ENCODE data around the gene SLC37A1. TPM values are rescaled to one million over a fixed set of nuclear protein-coding genes. Genes with fewer than 3 reads are reported as not detected.

Gene SLC37A1
- total and polyA plus RNA-seq, 9 of the 15 experiments (the other 6 are each of a cell fraction or from before 2014, with no cell fraction given), result 0.06 to 3.4 (median 0.40) TPM

GRCh38 chr21:42601656-42602055 lies 88.0 kb downstream of the SLC37A1 start (continued):
- no peak for TF ChIP-seq KLF13 (tag; IDR thresholded peaks at IDR 0.05; ENCODE audit: borderline replicate concordance, low read depth)
- no peak for TF ChIP-seq JUN (IDR thresholded peaks at IDR 0.05; ENCODE audit: borderline replicate concordance, low read depth, low read length)
- no peak for TF ChIP-seq JUN (CRISPR knock-in tag; IDR thresholded peaks at IDR 0.05; ENCODE audit: borderline replicate concordance)
- no peak for TF ChIP-seq ZC3H4 (CRISPR knock-in tag; IDR thresholded peaks at IDR 0.05; ENCODE audit: borderline replicate concordance)
- TF ChIP-seq COPS2 (conservative IDR thresholded peaks at IDR 0.05), result no peak
- no peak for TF ChIP-seq ZNF785 (CRISPR knock-in tag; IDR thresholded peaks at IDR 0.05)
- TF ChIP-seq NRF1 (conservative IDR thresholded peaks at IDR 0.05 in 1 of 2, IDR thresholded peaks at IDR 0.05 in 1 of 2), result no peak
- no peak for TF ChIP-seq MCM3 (IDR thresholded peaks at IDR 0.05)
- TF ChIP-seq ZKSCAN1 (IDR thresholded peaks at IDR 0.05; ENCODE audit: low read depth, low read length), result no peak
- TF ChIP-seq BRF2 (IDR thresholded peaks at IDR 0.05; ENCODE audit: borderline replicate concordance, insufficient read depth, insufficient read length), result no peak

- POLR2A ChIA-PET, result interaction anchor here (0.6 kb wide), 2 partner anchors 9 to 42 kb away, joined by 3 read pairs; no protein-coding TSS in a partner anchor
- H3K9me3 ChIP-seq (replicated peaks; ENCODE audit: control insufficient read depth, insufficient read depth, low read depth, low read length), result peaks cover 4% of the 10 kb centered on the region; the same call in 1 of the 2 replicates
- no peak for ATAC-seq
- no peak overlapping the region for H2AFZ ChIP-seq (ENCODE audit: low read depth, low read length)
- no peaks in the 10 kb centered on the region for H3K36me3 ChIP-seq (ENCODE audit: control insufficient read depth, insufficient read depth, low read length)
- WGBS (ENCODE audit: insufficient coverage, low coverage, missing lambda C conversion rate), result 1% methylated on average over 4 of the region's 4 CpGs
- H3K9ac ChIP-seq (ENCODE audit: insufficient read depth in 1 of 2, low read depth in 2 of 2, low read length in 2 of 2), result no peak overlapping the region
- H4K20me1 ChIP-seq (replicated peaks; ENCODE audit: control insufficient read depth, insufficient read depth, low read length), result no peaks in the 10 kb centered on the region
- H3K4me1 ChIP-seq (replicated peaks in 1 of 2; ENCODE audit: control insufficient read depth in 2 of 2, insufficient read depth in 2 of 2, low read length in 2 of 2), result no peaks in the 10 kb centered on the region
- no peak overlapping the region for H3K4me3 ChIP-seq
- H3K4me2 ChIP-seq (ENCODE audit: insufficient read depth, low read length), result no peak overlapping the region
- FAIRE-seq, result no peak
- no peaks in the 10 kb centered on the region for H3K79me2 ChIP-seq (ENCODE audit: control insufficient read depth, insufficient read depth, low read length)
- CTCF ChIA-PET (ENCODE audit: low intra/inter-chr PET ratio), result no interaction called here
- in situ Hi-C loops (cut with MboI), result no loop called here
- no peak for DNase-seq (ENCODE audit: extremely low read depth in 1 of 4, low spot score in 3 of 4)
- intact Hi-C loops (cut with micrococcal nuclease), result no loop called here
- no TSS peak for BruUV-seq (replicated peaks)
- peaks cover 15 to 16% of the 10 kb centered on the region in 2 experiments; a peak in 4 of 5 replicates for H3K27me3 ChIP-seq (ENCODE audit: control insufficient read depth in 2 of 2, insufficient read depth in 2 of 2, low read length in 2 of 2)
- no peak overlapping the region for H3K27ac ChIP-seq (ENCODE audit: extremely low read depth, low read depth, low read length)
- no peak for TF ChIP-seq U2AF2 (optimal IDR thresholded peaks at IDR 0.05; ENCODE audit: low read depth, low read length)
- TF ChIP-seq E2F5 (CRISPR knock-in tag; IDR thresholded peaks at IDR 0.05), result no peak
- no peak for TF ChIP-seq CBFA2T3 (IDR thresholded peaks at IDR 0.05)
- H3K9me1 ChIP-seq (ENCODE audit: control insufficient read depth, insufficient read depth, low read length), result no peaks in the 10 kb centered on the region
Measured at GRCh38 chr21:42607102-42607501, 93.5 kb downstream of the SLC37A1 start.

Measured in K562 (cell line).